ENCODE data around the gene NCSTN.

DNA sequence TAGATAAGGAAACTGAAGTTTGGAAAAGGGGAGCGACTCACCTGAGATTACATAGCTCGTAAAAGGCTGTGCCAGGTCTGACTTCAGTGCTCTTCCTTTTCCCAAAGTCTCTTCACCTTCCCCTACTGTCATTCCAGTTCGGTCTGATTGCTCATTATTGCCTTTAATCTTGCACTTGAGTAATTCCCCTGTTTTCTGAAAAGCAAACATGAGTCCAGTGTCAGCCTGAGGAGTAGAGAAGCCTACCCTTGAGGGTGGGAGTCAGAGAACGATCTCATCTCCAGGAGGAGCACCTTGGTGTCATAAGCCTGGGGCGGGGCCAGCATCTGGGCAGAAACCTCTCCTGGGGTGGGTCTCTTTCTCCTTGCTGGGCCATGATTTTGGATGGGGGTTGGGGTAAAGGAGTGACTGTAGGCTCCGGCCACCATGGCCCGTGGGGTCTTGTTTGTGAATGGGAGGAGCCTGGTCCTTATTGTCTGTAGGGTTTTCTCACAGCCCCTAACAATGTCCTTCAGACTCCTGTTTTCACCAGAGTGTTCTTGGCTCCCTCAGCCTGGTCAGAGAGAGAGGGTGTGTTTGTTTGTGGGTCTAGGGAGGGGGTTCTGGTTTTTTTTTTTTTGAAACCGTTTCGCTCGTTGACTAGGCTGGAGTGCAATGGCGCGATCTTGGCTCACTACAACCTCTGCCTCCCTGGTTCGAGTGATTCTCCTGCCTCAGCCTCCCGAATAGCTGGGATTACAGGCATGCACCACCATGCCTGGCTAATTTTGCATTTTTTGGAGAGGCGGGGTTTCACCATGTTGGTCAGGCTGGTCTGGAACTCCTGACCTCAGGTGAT, 63.2 kb downstream of the NCSTN start:
- no peak for TF ChIP-seq ZNF124 (CRISPR knock-in tag; IDR thresholded peaks at IDR 0.05)
- TF ChIP-seq, protein P1, sequence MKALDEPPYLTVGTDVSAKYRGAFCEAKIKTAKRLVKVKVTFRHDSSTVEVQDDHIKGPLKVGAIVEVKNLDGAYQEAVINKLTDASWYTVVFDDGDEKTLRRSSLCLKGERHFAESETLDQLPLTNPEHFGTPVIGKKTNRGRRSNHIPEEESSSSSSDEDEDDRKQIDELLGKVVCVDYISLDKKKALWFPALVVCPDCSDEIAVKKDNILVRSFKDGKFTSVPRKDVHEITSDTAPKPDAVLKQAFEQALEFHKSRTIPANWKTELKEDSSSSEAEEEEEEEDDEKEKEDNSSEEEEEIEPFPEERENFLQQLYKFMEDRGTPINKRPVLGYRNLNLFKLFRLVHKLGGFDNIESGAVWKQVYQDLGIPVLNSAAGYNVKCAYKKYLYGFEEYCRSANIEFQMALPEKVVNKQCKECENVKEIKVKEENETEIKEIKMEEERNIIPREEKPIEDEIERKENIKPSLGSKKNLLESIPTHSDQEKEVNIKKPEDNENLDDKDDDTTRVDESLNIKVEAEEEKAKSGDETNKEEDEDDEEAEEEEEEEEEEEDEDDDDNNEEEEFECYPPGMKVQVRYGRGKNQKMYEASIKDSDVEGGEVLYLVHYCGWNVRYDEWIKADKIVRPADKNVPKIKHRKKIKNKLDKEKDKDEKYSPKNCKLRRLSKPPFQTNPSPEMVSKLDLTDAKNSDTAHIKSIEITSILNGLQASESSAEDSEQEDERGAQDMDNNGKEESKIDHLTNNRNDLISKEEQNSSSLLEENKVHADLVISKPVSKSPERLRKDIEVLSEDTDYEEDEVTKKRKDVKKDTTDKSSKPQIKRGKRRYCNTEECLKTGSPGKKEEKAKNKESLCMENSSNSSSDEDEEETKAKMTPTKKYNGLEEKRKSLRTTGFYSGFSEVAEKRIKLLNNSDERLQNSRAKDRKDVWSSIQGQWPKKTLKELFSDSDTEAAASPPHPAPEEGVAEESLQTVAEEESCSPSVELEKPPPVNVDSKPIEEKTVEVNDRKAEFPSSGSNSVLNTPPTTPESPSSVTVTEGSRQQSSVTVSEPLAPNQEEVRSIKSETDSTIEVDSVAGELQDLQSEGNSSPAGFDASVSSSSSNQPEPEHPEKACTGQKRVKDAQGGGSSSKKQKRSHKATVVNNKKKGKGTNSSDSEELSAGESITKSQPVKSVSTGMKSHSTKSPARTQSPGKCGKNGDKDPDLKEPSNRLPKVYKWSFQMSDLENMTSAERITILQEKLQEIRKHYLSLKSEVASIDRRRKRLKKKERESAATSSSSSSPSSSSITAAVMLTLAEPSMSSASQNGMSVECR (CRISPR knock-in tag; IDR thresholded peaks at IDR 0.05), result no peak
- no peak for TF ChIP-seq KAT7 (CRISPR knock-in tag; IDR thresholded peaks at IDR 0.05; ENCODE audit: borderline replicate concordance)
- TF ChIP-seq JUND (IDR thresholded peaks at IDR 0.05; ENCODE audit: borderline replicate concordance, low read depth, low read length), result no peak
- no peak for TF ChIP-seq JUND (tag; IDR thresholded peaks at IDR 0.05; ENCODE audit: borderline replicate concordance, low read depth, low read length)
- TF ChIP-seq, protein P2, sequence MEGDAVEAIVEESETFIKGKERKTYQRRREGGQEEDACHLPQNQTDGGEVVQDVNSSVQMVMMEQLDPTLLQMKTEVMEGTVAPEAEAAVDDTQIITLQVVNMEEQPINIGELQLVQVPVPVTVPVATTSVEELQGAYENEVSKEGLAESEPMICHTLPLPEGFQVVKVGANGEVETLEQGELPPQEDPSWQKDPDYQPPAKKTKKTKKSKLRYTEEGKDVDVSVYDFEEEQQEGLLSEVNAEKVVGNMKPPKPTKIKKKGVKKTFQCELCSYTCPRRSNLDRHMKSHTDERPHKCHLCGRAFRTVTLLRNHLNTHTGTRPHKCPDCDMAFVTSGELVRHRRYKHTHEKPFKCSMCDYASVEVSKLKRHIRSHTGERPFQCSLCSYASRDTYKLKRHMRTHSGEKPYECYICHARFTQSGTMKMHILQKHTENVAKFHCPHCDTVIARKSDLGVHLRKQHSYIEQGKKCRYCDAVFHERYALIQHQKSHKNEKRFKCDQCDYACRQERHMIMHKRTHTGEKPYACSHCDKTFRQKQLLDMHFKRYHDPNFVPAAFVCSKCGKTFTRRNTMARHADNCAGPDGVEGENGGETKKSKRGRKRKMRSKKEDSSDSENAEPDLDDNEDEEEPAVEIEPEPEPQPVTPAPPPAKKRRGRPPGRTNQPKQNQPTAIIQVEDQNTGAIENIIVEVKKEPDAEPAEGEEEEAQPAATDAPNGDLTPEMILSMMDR (IDR thresholded peaks at IDR 0.05 in 2 of 3, conservative IDR thresholded peaks at IDR 0.05 in 1 of 3; ENCODE audit: insufficient read depth in 2 of 3, low read depth in 1 of 3, low read length in 3 of 3), result no peak
- TF ChIP-seq ZNF583 (CRISPR knock-in tag; IDR thresholded peaks at IDR 0.05), result no peak
- no peak for TF ChIP-seq YY1 (IDR thresholded peaks at IDR 0.05; ENCODE audit: borderline replicate concordance in 1 of 3, control insufficient read depth in 1 of 3, extremely low read depth in 1 of 3, insufficient read depth in 3 of 3, insufficient read length in 1 of 3, insufficient replicate concordance in 2 of 3, low read depth in 1 of 3, low read length in 2 of 3)
- TF ChIP-seq, protein P3, sequence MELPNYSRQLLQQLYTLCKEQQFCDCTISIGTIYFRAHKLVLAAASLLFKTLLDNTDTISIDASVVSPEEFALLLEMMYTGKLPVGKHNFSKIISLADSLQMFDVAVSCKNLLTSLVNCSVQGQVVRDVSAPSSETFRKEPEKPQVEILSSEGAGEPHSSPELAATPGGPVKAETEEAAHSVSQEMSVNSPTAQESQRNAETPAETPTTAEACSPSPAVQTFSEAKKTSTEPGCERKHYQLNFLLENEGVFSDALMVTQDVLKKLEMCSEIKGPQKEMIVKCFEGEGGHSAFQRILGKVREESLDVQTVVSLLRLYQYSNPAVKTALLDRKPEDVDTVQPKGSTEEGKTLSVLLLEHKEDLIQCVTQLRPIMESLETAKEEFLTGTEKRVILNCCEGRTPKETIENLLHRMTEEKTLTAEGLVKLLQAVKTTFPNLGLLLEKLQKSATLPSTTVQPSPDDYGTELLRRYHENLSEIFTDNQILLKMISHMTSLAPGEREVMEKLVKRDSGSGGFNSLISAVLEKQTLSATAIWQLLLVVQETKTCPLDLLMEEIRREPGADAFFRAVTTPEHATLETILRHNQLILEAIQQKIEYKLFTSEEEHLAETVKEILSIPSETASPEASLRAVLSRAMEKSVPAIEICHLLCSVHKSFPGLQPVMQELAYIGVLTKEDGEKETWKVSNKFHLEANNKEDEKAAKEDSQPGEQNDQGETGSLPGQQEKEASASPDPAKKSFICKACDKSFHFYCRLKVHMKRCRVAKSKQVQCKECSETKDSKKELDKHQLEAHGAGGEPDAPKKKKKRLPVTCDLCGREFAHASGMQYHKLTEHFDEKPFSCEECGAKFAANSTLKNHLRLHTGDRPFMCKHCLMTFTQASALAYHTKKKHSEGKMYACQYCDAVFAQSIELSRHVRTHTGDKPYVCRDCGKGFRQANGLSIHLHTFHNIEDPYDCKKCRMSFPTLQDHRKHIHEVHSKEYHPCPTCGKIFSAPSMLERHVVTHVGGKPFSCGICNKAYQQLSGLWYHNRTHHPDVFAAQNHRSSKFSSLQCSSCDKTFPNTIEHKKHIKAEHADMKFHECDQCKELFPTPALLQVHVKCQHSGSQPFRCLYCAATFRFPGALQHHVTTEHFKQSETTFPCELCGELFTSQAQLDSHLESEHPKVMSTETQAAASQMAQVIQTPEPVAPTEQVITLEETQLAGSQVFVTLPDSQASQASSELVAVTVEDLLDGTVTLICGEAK (IDR thresholded peaks at IDR 0.05), result no peak
- TF ChIP-seq, protein P3 (CRISPR knock-in tag; IDR thresholded peaks at IDR 0.05), result no peak
- TF ChIP-seq, protein P4, sequence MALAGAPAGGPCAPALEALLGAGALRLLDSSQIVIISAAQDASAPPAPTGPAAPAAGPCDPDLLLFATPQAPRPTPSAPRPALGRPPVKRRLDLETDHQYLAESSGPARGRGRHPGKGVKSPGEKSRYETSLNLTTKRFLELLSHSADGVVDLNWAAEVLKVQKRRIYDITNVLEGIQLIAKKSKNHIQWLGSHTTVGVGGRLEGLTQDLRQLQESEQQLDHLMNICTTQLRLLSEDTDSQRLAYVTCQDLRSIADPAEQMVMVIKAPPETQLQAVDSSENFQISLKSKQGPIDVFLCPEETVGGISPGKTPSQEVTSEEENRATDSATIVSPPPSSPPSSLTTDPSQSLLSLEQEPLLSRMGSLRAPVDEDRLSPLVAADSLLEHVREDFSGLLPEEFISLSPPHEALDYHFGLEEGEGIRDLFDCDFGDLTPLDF (CRISPR knock-in tag; IDR thresholded peaks at IDR 0.05), result no peak
